Mucosa of rectum (tissue), 2 donors: ENCODE results near the gene TSPEAR.
"Not testable (repeated sequence)": the region's sequence is repeated elsewhere in the genome, so short reads cannot be mapped to it uniquely, and the experiment has no call there.

Experiments
- H3K27ac ChIP-seq, 2 donors: one replicate each; pipeline ENCODE4 v1.7.0; 2013; ENCODE audit warnings: inconsistent platforms in 2 of 2, low read depth in 2 of 2, low read length in 2 of 2
- H3K27me3 ChIP-seq, 2 donors: one replicate each; pipeline ENCODE4 v1.7.0; 2013; ENCODE audit warnings: low read length in 2 of 2; ENCODE audit not compliant: control insufficient read depth in 2 of 2, insufficient read depth in 2 of 2
- H3K36me3 ChIP-seq, 2 donors: one replicate each; pipeline ENCODE4 v1.7.0; 2013; ENCODE audit warnings: low read length in 2 of 2; ENCODE audit not compliant: control insufficient read depth in 2 of 2, insufficient read depth in 2 of 2
- H3K4me1 ChIP-seq, 2 donors: one replicate each; pipeline ENCODE4 v1.7.0; 2013; ENCODE audit warnings: low read length in 2 of 2, mild to moderate bottlenecking in 1 of 2; ENCODE audit not compliant: control insufficient read depth in 2 of 2, insufficient read depth in 2 of 2
- H3K4me3 ChIP-seq, 2 donors: one replicate each; pipeline ENCODE4 v1.7.0; 2013; ENCODE audit warnings: low read length in 2 of 2
- H3K9ac ChIP-seq, 2 donors: one replicate each; pipeline ENCODE4 v1.7.0; 2013; ENCODE audit warnings: low read length in 2 of 2, low read depth in 1 of 2, mild to moderate bottlenecking in 1 of 2
- H3K9me3 ChIP-seq, 2 donors: one replicate each; pipeline ENCODE4 v1.7.0; 2013; ENCODE audit warnings: low read length in 2 of 2; ENCODE audit not compliant: control insufficient read depth in 2 of 2
- donor health status: healthy.
- donor health status: Normal muscosa, but diverticular disease.

TSPEAR gene

DNA sequence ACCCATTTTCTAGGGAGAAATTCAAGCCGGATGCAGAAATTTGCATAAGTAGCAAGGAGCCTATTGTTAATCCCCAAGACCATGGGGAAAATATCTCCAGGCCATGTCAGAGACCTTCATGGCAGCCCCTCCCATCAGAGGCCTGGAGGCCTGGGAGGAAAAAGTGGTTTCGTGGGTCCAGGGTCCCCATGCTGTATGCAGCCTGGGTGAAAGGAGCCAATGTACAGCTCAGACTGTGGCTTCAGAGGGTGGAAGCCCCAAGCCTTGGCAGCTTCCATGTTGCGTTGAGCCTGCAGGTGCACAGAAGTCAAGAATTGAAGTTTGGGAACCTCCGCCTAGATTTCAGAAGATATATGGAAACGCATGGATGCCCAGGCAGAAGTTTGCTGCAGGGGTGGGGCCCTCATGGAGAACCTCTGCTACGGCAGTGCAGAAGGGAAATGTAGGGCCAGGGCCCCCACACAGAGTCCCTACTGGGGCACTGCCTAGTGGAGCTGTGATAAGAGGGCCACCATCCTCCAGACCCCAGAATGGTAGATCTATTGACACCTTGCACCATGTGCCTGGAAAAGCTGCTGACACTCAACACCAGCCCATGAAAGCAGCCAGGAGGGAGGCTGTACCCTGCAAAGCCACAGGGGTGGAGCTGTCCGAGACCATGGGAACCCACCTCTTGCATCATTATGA is 101.1 kb downstream of the TSPEAR start:
- H3K4me3 ChIP-seq, H3K9me3 ChIP-seq, H3K4me1 ChIP-seq, H3K27me3 ChIP-seq, H3K27ac ChIP-seq, H3K9ac ChIP-seq, H3K36me3 ChIP-seq: not testable (repeated sequence)

DNA sequence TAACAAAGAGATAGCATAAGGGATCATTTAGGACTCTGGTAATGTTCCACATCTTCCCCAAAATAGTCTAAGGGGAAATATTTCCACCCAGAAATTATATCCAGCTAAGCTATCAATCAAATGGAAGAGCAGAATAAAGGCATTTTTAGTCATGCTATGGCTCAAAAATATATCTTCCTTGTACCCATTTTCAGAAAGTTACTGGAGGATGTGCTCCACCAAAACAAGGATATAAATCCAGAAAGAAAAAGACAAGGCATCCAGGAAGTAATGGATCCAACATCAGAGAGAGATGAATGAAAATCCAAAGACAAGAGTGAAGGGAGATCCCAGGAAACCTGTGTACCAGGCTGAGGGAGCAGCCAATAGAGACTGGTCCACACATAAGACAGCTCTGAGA is 102.2 kb downstream of the TSPEAR start:
- H3K9ac ChIP-seq, result no peak overlapping the region
- no peak overlapping the region for H3K4me3 ChIP-seq
- no peaks in the 10 kb centered on the region for H3K36me3 ChIP-seq
- peaks cover 0 to 5% of the 10 kb centered on the region in 2 donors for H3K9me3 ChIP-seq
- H3K4me1 ChIP-seq, result no peaks in the 10 kb centered on the region
- H3K27me3 ChIP-seq, result no peaks in the 10 kb centered on the region
- no peak overlapping the region for H3K27ac ChIP-seq

DNA sequence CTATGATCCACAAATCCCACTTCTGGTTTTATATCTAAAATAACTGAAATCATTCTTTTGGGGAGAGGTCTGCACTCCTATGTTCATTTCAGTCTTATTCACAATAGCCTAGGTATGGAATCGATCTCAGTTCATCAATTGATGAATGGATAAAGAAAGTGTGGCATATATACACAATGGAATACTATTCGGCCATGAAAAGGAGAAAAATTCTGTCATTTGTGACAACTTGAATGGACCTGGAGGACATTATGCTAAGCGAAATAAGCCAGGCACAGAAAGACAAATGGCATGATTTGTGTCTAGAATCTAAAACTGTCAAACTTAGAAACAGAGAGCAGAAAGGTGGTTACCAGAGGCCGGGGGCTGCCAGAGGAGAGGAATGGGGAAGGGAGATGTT is 104.9 kb downstream of the TSPEAR start:
- H3K36me3 ChIP-seq, result no peaks in the 10 kb centered on the region
- H3K9ac ChIP-seq, result no peak overlapping the region
- no peak overlapping the region for H3K4me3 ChIP-seq
- H3K9me3 ChIP-seq, result no peaks in the 10 kb centered on the region
- H3K4me1 ChIP-seq, result no peaks in the 10 kb centered on the region
- H3K27me3 ChIP-seq, result peaks cover 0 to 2% of the 10 kb centered on the region in 2 donors
- H3K27ac ChIP-seq, result no peak overlapping the region

DNA sequence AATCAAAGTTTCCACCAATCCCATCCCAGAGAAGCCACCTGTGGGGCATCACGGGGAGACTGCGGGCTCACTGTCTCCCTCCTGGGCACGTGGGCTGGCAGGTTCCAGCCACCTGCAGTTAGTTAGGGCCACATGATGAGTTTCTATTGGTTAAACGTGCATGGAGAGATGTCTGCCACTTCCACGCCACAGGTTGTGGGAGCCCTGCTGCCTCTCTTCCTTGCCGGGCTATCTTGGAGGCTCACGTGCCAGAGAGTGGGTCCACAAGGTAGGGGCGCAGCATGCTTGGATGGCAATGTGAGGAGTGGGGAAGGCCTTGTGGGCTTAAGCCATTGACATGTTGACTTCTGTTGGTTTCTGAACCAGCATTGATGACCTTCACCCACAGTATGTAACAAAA is 107.5 kb downstream of the TSPEAR start:
- H3K4me1 ChIP-seq, result no peaks in the 10 kb centered on the region
- no peak overlapping the region for H3K9ac ChIP-seq
- no peak overlapping the region for H3K27ac ChIP-seq
- no peak overlapping the region for H3K4me3 ChIP-seq
- no peaks in the 10 kb centered on the region for H3K36me3 ChIP-seq
- H3K9me3 ChIP-seq, result no peaks in the 10 kb centered on the region
- peaks cover 2 to 6% of the 10 kb centered on the region in 2 donors for H3K27me3 ChIP-seq

DNA sequence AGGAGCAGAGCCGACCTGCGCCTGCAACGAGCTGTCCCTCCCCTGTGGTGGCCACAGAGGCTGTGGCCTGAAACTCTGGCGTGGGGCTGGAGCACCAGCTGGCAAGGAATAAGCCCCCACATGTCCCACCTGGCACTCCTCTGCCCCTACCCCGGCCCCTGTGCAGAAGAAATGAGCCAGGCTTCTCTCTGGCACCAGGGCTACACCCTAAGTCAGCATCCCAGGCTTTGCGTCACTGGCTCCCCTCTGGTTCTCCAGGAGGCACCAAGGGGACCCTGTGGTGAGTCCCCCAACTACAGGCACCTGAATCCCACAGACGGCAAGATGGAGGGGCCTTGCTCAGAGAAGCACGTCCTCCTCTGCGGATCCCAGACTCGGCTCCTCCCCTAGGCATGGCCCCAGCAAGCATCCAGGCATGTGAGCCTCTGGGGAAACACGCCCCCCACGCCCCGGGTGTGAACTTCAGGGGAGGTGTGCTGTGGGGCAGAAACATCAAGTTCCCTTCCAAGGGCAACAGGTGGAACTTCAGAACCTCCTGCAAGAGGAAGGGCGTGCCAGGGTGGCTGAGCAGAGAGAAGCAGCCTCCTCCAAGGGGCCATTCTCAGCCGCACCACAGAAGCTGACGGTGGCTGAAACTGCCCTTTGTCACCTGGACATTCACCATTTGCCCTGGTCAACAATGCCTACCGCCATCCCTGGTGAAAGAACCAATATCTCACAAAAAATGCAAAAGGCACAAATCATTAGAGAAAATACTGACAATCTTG is 108.1 kb downstream of the TSPEAR start:
- H3K9ac ChIP-seq, result no peak overlapping the region
- H3K27me3 ChIP-seq, result peaks cover 2 to 6% of the 10 kb centered on the region in 2 donors
- no peaks in the 10 kb centered on the region for H3K9me3 ChIP-seq
- no peak overlapping the region for H3K4me3 ChIP-seq
- H3K27ac ChIP-seq, result no peak overlapping the region
- no peaks in the 10 kb centered on the region for H3K36me3 ChIP-seq
- H3K4me1 ChIP-seq, result no peaks in the 10 kb centered on the region

DNA sequence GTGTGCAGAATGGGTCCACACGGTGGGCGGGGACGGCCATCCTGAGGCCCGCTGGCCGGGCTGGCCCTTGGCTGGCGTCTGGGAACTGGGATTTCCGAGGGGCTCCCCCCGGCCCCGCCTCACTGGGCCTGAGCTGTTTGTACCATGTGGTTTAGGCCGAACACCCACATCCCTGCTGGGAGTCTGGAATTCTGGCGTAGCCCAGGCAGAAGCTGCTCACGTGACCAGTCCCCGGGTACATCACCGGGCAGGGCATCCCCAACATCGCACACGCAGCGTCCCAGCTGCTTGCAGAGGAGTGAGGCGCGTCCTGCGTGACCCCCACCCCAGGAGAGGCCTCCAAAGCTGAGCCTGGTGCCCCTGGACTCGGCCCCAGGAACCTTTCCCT is 108.9 kb downstream of the TSPEAR start:
- Histone ChIP-seq H3K27ac (no peak overlapping the region), H3K4me1 (no peaks in the 10 kb centered on the region), H3K9me3 (no peaks in the 10 kb centered on the region), H3K27me3 (peaks cover 2 to 6% of the 10 kb centered on the region in 2 donors), H3K4me3 (no peak overlapping the region), H3K9ac (no peak overlapping the region), H3K36me3 (no peaks in the 10 kb centered on the region)

DNA sequence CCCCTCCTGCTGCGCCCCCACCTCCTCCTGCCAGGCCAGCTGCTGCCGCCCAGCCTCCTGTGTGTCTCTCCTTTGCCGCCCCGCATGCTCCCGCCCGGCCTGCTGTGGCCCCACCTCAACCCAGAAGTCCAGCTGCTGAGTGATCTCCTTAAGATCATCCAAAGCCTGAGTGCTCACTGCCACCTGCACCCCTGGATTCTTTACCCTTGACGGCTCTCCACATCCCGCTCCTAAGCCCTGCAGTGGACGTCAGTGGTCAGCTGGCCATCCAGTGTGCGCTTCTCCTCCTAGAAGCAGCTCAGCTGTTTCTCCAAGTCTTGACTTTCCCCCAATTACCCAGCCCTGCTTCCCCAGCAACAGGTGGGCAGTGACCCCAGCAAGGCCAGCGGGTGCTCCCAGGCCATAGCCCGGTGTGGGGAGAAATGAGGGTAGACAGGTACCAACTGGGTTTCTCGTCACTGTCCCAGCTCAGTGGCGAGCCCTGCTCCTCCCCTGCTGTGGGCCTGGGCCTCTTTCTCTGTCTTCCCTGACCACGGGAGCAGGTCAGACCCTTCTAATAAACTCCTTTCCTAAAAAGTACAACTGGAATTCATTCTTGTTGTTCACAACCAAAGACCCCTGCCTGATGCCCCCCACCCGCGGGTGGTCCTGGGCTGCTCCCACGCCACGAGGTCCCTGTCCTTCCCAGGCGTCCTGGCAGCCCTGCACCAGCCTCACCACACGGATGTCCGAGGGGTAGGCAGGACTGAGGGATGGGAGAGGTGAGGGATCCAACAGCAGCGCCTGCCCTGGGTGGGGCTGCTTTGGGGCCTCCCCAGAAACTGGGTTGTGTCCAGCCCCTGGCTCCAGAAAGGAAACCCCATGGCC is 109.5 kb downstream of the TSPEAR start:
- H3K27ac ChIP-seq, result no peak overlapping the region
- no peak overlapping the region for H3K4me3 ChIP-seq
- H3K4me1 ChIP-seq, result no peaks in the 10 kb centered on the region
- H3K9me3 ChIP-seq, result no peaks in the 10 kb centered on the region
- no peaks in the 10 kb centered on the region for H3K36me3 ChIP-seq
- peaks cover 2 to 6% of the 10 kb centered on the region in 2 donors for H3K27me3 ChIP-seq
- H3K9ac ChIP-seq, result no peak overlapping the region

DNA sequence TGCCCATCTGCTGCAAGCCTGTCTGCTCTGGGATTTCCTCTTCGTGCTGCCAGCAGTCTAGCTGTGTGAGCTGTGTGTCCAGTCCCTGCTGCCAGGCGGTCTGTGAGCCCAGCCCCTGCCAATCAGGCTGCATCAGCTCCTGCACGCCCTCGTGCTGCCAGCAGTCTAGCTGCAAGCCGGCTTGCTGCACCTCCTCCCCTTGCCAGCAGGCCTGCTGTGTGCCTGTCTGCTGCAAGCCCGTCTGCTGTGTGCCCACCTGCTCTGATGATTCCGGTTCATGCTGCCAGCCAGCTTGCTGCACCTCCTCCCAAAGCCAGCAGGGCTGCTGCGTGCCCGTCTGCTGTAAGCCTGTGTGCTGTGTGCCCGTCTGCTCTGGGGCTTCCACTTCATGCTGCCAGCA is 110.3 kb downstream of the TSPEAR start:
- not testable (repeated sequence) for H3K27me3 ChIP-seq, H3K4me3 ChIP-seq, H3K9ac ChIP-seq, H3K9me3 ChIP-seq, H3K36me3 ChIP-seq, H3K4me1 ChIP-seq, H3K27ac ChIP-seq

DNA sequence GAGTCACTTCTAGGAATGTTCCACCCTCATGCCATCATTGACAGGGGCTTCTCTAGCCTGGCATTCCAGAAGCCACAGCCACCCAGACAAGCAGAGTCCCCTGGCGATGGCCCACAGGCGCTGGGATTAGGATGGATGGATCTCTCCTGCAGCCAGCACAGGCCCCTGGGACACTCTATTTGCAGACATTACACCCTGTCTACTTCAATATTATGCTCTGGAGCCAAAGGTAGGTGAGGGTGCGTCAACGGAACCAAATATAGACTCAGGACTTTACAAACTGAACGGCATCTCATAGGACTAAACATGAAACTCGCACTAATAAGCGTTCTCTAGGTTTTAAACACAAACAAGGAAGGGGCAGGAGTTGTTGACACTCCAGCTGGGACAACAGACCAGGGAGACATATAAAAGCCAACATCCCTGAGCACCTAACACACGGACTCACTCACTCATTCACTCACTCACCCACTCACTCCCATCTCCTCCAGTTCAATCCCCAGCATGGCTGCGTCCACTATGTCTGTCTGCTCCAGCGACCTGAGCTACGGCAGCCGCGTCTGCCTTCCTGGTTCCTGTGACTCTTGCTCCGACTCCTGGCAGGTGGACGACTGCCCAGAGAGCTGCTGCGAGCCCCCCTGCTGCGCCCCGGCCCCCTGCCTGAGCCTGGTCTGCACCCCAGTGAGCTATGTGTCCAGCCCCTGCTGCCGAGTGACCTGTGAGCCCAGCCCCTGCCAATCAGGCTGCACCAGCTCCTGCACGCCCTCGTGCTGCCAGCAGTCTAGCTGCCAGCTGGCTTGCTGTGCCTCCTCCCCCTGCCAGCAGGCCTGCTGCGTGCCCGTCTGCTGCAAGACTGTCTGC is 111.0 kb downstream of the TSPEAR start, which contains the start of gene KRTAP10-7:
TSS of gene KRTAP10-7 (plus strand) at position 480 of the 861 bp plus-strand sequence. CDS start at position 505, 25 bp downstream.
- H3K9me3 ChIP-seq, result not testable (repeated sequence)

More for the DNA sequence above, 111.0 kb downstream of the TSPEAR start, which contains the start of gene KRTAP10-7:
- not testable (repeated sequence) for H3K27ac ChIP-seq, H3K9ac ChIP-seq, H3K36me3 ChIP-seq, H3K4me1 ChIP-seq, H3K4me3 ChIP-seq
- peaks cover 2 to 12% of the 10 kb centered on the region in 2 donors for H3K27me3 ChIP-seq
